GM18511 (cell line): Measurements from ENCODE around the gene TBC1D12.
"Not testable (repeated sequence)": the region's sequence is repeated elsewhere in the genome, so short reads cannot be mapped to it uniquely, and the experiment has no call there.

ENCODE experiments used
- ATAC-seq: cut with Tn5 transposase; IDR thresholded peaks from one replicate; pipeline ENCODE4 v1.9.1; 2021; ENCODE audit warnings: mild to moderate bottlenecking, moderate library complexity; ENCODE audit not compliant: unreplicated experiment

Gene TBC1D12

GRCh38 chr10:94402204-94402842, at the start of gene TBC1D12:
Gene TBC1D12, plus strand, starts transcription at chr10:94402541. Its CDS starts 73 bp downstream, at chr10:94402614.
- peak; percentile 73 for ATAC-seq

GRCh38 chr10:94353336-94353735, 49.0 kb upstream of the TBC1D12 start:
- ATAC-seq = no peak

- ATAC-seq = no peak
Observed at GRCh38 chr10:94355841-94356240, 46.5 kb upstream of the TBC1D12 start.

GRCh38 chr10:94357193-94357592, 45.1 kb upstream of the TBC1D12 start:
- no peak for ATAC-seq

- ATAC-seq = no peak
Observed at GRCh38 chr10:94358480-94358879, 43.9 kb upstream of the TBC1D12 start.

- no peak for ATAC-seq
Observed at GRCh38 chr10:94361171-94361794, 41.1 kb upstream of the TBC1D12 start.

- ATAC-seq = peak; percentile 99
Observed at GRCh38 chr10:94362360-94363250, 39.7 kb upstream of the TBC1D12 start, which contains the start of gene NOC3L. Gene NOC3L, minus strand, starts transcription at chr10:94362939. Its CDS starts 101 bp downstream, at chr10:94362838.

GRCh38 chr10:94363251-94363565, 39.1 kb upstream of the TBC1D12 start:
- ATAC-seq = peak; percentile 25

- ATAC-seq = no peak
Observed at GRCh38 chr10:94364482-94364881, 37.9 kb upstream of the TBC1D12 start.

GRCh38 chr10:94366382-94366781, 36.0 kb upstream of the TBC1D12 start:
- no peak for ATAC-seq

GRCh38 chr10:94370501-94370900, 31.8 kb upstream of the TBC1D12 start:
- ATAC-seq = no peak

GRCh38 chr10:94375374-94375773, 27.0 kb upstream of the TBC1D12 start:
- ATAC-seq = no peak

- no peak for ATAC-seq
Observed at GRCh38 chr10:94376865-94377264, 25.5 kb upstream of the TBC1D12 start.

- ATAC-seq = no peak
Observed at GRCh38 chr10:94383530-94383929, 18.8 kb upstream of the TBC1D12 start.

- ATAC-seq = not testable (repeated sequence)
Observed at GRCh38 chr10:94385733-94386132, 16.6 kb upstream of the TBC1D12 start.

GRCh38 chr10:94392117-94392516, 10.2 kb upstream of the TBC1D12 start:
- not testable (repeated sequence) for ATAC-seq

GRCh38 chr10:94397549-94398370, 4.6 kb upstream of the TBC1D12 start:
- ATAC-seq = no peak

- no peak for ATAC-seq
Observed at GRCh38 chr10:94398762-94399161, 3.6 kb upstream of the TBC1D12 start.

GRCh38 chr10:94402843-94403379, 570 bp downstream of the TBC1D12 start:
- peak; percentile 31 for ATAC-seq

- peak; percentile 69 for ATAC-seq
Observed at GRCh38 chr10:94403380-94404213, 1.3 kb downstream of the TBC1D12 start.
